CD4-positive, alpha-beta T cell treated with Interferon gamma for 1 hour (primary cell): ENCODE data around the gene SNX24.
"Not testable (repeated sequence)": the region's sequence is repeated elsewhere in the genome, so short reads cannot be mapped to it uniquely, and the experiment has no call there.

Experiments used
- DNase-seq: peaks from one replicate; pipeline ENCODE4 v3.0.0-alpha.2; 2020

The SNX24 gene, protein sequence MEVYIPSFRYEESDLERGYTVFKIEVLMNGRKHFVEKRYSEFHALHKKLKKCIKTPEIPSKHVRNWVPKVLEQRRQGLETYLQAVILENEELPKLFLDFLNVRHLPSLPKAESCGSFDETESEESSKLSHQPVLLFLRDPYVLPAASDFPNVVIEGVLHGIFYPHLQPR

DNA sequence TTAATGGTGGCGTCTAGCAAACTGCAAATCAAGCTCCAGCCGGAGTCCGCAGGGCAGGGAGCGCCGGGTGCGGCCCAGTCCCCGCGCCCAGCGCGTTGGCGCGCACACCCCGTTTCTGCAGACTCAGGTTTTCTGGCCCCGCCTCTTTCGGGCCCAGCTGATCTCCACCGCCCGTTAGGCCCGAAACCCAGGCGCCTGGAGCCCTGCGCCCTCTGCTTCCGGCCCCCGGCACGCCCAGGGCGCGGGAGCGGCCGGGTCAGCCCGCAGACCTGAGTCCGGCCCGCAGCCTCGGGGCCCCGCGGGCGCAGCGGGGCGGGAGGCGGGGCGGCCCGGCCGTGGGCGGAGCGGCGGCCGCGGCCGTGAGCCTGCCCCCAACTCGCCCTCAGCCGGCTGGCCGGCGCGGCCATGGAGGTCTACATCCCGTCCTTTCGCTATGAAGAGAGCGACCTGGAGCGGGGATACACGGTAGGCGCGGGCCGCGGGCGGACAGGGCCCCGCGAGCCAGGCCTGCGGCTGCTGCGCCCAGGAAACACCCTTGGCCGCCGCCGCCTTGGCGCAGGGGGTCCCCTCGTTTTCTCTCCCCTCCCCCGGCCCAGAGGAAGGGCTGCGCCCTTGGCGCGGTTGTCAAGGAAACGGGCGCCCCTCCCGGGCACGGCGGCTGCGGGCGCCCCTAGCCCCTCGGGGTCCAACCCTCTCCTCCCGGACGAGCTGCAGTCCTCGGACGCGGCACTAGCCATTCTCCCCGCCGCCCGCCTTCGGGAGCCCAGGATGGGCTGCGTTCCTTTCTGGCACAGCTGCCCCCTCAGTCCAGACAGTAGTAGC lies at the start of gene SNX24:
Gene SNX24, plus strand, starts transcription at position 385 of the 822 bp plus-strand sequence. Its CDS starts 21 bp downstream, at position 406.
- DNase-seq = peak; percentile 69

DNA sequence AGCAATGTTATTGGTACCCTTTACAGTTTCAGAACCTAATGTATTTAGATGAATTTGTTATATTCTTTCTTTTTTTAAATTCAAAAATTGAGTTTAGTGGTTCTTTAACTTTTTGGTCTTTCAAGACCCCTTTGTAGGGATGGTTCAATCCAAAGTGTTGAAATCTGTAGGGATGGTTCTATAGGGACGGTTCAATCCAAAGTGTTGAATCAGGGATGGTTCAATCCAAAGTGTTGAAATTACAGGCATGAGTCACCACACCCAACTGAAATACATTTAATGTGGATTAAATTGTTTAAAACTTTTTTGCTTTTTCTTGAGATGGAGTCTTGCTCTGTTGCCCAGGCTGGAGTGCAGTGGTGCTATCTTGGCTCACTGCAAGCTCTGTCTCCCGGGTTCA lies 39.9 kb upstream of the SNX24 start:
- DNase-seq = no peak

DNA sequence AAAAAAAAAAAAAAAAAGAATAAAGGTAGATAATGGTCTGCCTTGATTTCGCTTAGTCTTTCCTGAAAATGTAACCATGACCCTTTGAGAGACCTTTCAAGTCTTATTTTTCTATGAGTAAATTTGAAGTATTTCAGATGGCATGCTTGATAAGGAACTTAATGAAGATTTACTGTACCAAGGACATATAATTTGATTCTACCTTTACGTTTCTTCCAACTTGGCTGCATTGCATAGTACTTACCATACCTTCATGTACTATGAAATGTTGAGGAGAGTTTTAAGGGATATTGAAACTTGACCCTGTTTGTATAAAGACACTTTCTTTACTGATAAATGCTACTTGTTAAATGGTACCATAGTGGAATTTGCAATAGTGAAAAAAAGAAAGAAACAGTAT lies 35.0 kb upstream of the SNX24 start:
- DNase-seq = no peak

DNA sequence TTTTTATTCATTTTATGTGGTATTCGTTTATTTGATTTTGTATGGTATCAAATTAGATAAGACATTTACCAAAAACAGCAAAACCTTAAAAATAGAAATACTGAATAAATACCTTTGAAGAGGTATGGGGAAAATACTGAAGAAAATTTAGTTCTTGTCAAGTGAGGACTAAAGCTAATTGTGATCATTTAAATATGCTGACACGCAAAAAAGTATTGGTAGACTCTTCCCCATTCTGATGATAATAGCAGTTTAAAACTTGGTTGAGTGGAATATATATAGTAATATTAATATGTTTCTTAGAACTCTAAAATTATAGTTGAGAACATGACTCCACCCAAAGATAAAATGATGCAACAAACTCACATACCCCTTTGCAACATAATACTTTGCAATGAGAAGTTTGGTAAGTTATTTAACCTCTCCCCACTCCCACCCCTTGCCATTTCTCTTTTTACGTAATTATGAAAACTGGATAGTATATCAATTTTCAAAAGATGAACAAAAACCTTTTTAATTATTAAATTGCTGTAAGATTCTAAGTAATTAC lies 30.1 kb upstream of the SNX24 start:
- DNase-seq = no peak

DNA sequence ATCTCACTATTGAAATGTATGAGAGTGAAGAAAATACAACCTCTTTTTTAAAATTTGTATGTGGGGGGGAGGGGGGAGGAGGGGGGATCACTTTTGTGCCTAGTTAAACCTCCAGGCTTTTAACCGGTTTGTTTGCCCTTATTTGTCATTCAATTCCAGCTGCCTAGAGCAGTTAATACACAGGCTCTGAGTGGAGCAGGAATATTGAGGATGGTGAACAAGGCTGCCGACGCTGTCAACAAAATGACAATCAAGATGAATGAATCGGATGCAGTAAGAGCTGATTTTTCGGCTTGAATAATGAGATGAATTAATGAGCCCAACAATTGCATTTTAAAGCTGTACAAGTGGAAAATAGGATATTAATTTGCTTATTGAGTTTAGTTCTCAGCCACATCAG lies 28.7 kb upstream of the SNX24 start:
- DNase-seq = no peak

DNA sequence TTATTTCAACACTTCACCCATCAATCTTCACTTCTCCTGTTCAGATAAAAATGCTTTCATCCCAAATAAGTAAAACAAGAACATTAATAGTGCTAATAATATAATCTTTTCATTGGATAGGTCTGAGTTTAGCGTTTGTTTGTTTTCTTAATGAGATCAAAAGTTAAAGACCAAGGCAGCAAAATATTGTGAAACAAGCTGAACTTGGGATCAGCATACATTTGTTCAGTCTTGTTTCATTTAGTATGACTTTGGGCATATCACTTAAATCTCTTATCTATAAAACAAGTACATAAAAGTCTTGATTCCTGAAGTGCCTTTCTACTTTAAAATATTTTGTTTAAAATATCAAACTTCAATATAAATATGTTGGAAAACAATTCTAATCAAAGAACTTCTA lies 13.4 kb upstream of the SNX24 start:
- no peak for DNase-seq

DNA sequence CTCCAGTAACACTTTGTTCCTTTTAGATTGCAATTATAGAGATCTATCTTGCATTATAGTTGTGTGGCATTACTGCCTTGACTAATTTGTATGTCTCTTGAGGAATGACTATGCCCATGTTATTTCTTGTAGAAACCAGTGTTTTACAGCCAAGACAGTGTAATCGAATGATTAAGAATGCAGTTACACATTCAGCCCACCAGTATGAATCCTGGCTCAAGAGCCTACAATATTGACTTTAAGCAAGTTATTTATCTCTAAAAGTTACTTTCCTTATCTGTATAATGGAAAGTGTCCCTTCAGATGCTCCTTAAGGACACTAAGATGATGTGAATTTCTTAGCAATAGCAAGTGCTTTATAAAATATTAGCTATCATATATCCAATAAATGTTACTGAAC lies 9.7 kb upstream of the SNX24 start:
- no peak for DNase-seq

DNA sequence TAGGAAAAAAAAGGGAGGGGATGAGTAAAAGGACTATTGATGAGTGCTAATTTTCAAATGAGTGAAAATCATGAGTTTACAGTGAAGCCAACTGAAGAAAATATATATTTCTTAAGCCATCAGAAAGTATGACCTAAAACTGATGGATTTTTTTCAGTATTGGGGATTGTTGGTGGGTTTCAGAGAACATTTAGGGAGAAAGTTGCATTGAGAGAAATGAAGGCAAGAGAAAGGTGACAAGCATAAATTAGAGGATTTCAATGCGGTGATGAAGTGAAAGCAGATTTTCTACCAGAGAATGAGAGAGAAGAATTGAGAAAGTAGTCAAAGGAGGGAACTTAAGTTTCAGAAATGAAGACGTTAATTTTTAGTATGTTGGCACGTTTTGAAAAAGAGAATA lies 8.5 kb upstream of the SNX24 start:
- DNase-seq = no peak

DNA sequence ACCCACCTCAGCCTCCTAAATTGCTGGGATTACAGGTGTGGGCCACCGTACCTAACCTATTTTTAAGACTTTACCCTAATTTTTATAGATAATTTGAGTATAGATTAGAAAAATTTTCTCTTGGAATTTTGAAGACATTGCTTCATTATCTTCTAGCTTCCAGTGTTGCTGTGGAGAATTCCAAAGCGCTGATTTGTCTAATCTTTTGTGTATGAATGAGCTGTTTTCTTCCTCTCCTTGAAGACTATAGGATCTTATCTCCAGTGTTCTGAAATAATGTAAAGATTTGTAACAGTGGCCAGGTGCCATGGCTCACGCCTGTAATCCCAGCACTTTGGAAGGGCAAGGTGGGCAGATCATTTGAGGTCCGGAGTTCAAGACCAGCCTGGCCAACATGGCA lies 5.7 kb upstream of the SNX24 start:
- DNase-seq = no peak

DNA sequence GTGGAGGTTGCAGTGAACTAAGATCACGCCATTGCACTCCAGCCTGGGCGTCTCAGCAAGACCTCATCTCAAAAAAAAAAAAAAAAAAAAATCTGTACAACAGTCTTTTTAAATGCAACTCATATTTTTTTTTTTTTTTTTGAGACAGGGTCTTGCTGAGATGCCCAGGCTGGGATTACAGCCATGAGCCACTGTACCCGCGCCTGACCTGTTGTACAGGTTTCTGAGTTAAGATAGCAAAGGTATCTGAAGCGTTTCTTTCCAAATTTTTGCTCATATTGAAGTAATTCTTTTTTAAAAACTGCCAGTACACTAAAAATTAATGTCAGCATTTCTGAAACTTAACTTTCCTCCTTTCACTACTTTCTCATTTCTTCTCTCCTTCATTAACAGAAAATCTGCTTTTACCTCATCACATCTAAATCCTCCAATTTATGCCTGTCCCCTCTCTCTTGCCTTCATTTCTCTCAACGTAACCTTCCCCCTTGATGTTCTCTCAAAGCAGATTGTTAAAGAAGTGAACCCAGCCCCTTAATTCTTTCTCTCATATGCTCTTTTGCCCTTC lies 3.3 kb upstream of the SNX24 start:
- no peak for DNase-seq

DNA sequence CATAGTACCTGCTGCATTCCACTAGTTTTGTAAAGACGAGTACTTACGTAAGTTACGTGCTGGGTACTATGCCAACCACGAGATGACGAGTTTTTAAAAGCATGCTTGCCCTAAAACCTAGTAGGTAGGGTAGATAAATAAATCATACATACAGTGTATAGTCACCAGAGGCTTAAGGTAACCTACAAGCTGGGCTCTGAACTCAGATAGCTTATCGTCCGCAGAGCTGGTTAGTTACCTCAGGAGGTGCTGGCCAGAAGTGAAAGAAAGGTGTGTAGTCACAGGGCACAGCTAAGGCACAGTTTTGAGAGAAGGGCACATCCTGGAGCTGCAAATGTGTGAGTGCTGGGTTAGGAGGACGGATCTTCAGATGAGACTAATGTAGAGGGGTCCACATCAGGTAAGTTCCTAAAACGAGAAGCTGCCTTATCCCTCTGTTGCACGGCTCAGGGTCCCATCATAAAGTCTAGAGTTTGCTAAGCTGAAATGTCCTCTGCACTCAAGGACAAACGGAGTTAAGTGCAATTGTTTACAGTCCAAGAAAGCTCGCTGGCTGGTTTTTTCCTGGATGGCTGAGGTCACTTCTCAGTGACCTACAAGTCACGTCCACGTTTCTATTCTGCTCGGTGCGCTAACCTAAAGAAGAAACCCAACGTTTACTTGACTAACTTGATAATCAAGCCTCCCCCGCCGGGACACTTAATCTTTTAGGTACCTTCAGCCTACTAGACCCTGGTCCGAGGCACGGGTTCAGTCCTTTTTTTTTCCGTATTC lies 1.1 kb upstream of the SNX24 start:
- DNase-seq = no peak

DNA sequence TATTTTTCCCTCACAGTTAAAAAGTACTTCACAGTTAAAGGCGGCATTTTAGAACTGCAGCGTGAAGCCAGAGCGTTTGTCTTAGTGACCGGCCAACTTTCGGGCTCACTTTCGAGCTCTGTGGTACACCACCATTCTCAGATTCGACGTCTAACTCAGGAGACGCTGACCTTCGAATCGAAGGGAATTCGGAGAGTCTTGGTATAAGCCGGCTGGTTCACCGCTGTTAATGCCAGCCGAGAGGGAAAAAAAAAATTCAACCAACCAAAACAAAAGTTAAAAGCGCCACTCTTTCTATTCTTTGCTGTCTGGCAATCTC lies 544 bp upstream of the SNX24 start:
- no peak for DNase-seq

DNA sequence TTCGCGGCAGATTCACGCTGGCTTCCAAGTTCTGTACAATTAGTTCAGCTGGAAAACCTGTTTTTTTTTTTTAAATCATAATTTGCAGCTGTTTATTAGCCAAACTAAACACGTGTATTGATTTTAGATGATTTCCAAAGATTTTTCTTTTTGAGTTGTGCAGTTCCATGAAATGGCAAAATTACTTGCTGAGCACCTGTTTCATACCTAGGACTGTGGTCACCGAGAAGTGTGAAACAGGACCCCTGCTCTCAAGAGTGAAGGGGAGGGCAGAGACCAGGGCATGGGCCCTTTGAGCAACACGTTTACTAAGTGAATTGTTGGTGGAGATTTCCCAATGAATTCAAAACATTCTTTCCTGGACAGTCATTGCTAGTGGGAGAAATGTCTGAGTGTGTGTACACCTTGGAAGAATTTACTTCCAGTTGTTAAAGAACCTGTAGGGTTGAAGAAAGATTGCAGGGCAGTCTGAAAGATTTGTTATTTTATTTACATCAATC lies 688 bp downstream of the SNX24 start:
- no peak for DNase-seq

DNA sequence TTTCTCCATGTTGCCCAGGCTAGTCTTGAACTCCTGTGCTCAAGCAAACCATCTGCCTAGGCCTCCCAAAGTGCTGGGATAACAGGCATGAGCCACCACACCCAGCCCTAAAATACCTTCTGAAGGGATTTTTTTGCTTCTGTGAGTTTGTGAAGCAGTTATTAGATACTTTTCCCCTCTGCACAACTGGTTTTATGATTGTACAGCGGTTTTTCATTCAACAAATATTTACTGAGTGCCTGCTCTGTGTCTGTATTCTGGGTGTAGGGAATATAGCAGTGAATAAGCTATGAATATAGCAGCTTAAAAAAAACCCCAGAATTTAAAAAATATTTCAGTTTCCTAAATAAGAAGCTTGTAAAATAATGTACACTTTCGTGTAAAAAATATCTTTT lies 2.3 kb downstream of the SNX24 start:
- DNase-seq = no peak

DNA sequence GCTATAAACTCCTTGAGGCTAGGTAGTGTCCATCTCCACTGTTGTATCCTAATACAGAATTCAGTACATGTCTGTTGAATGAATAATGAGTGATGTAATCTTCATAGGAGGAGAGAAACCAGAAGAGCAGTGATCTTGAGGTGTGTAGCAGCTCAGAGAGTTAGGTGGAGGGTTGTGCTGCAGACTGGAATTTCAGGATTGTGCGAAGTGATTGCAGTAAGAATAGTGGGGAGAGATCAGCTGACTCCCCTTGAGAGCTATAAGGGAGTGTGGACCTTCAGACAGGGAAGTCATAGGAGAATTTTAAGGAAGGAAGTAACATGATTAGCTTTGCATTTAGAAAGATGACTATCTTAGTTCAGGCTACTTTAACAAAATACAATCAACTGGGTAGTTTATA lies 4.4 kb downstream of the SNX24 start:
- no peak for DNase-seq

DNA sequence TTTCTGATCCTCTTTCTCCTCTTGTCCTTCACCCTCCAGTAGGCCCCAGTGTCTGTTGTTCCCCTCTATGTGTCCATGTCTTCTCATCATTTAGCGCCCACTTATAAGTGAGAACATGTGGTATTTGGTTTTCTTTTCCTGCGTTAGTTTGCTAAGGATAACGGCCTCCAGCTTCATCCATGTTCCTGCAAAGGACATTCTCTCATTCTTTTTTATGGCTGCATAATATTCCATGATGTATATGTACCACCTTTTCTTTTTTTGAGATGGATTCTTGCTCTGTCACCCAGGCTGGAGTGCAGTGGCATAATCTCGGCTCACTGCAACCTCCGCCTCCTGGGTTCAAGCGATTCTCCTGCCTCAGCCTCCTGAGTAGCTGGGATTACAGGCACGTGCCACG lies 12.1 kb downstream of the SNX24 start:
- DNase-seq = not testable (repeated sequence)

DNA sequence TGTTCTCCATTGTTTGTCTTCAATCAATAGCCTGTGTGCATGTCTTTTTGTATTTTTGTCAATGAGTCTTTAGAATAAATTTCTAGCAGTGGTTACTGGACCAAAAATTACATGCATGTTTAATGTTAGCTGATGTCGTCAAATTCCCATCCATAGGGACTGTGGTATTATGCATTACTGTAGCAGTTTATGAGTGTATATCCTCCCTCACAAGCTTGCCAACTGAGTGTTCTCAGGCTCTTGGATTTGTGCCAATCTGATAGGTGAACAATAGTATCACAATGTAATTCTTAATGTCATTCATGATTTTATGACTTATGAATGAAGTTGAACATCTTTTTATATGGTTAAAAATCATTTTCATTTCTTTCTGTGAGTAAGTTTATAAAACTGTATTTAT lies 13.0 kb downstream of the SNX24 start:
- no peak for DNase-seq

DNA sequence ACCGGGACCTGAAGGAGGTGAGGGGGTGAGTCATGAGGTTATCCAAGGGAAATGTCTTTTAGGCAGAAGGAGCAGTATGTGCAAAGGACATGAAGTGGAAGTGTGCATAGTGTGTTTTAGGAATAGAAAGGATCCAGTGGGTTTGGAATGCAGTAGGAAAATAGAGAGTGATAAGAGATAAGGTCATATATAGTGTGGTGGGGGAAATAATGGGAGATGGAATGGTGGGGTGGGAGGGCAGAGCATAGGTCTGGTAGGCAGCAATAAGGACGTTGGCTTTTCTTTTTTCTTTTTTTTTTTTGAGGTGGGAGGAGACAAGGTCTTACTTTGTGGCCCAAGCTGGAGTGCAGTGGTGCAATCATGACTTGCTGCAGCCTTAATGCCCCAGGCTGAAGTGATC lies 17.8 kb downstream of the SNX24 start:
- no peak for DNase-seq

DNA sequence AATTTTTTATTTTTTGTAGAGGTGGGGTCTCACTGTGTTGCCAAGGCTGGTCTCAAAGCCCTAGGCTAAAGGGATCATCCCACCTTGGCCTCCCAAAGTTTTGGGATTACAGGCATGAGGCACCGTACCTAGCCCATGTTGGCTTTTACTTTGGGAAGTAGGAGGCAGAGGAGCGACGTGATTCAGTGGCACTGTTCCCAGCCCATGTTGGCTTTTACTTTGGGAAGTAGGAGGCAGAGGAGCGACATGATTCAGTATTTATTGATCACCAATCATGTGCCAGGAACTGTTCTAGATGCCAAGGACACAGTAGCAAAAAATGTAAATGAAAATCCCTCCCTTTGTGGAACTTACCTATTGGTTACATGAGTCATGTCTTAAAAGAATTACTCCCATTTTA lies 18.3 kb downstream of the SNX24 start:
- no peak for DNase-seq

DNA sequence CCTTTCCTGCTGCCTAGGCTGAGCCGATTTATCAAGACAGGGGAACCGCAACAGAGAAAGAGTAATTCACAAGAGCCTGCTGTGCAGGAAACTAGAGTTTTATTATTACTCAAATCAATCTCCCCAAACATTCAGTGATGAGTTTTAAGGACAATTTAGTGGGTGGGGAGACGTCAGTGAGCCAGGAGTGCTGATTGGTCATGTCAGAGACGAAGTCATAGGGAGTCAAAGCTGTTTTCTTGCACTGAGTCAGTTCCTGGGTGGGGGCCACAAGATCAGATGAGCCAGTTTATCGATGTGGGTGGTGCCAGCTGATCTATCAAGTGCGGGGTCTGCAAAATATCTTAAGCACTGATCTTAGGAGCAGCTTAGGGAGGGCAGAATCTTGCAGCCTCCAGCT lies 19.0 kb downstream of the SNX24 start:
- no peak for DNase-seq

DNA sequence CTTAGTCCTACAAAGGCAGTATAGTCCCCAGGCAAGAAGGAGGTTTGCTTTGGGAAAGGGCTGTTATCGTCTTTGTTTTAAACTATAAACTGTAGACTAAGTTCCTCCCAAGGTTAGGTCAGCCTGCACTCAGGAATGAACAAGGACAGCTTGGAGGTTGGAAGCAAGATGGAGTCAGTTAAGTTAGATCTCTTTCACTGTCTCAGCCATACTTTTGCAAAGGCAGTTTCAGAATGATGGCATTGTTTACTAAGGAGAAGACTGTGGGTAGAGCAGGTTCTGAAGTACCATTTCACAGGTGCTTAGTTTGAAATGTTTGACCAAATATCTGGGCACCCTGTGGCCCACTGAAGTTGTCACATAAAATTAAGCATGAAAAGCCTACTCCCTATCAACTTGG lies 19.4 kb downstream of the SNX24 start:
- no peak for DNase-seq

DNA sequence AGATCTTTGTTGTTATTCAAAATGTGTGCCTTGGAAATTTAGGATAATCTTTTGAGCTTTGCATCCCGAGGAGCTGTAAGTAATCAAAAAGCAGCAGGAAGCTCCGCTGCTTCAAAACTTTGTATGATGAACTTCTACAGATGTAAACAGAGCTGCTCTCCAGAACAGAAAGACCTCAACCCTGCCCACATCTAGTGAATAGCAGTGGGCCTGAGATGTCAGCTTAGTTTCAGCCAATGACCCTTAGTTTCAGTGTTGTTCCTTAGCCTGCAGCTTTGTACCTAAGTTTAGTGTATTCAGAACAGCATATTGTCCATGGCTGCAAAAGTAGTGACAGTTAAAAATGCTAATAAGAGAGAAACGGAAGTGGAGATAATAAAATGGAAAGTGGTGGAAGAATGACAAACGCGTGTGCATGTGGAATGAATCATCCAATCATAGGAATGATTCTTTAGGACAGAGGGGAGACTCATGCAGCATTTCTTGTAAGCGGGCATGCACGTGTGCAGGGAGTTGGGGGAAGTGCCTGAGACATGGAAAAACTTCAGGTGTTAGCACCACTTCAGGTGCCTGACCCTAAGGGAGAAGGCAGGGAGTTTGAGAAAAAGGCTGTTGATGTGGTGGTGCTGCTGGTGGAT lies 24.9 kb downstream of the SNX24 start:
- DNase-seq = no peak

DNA sequence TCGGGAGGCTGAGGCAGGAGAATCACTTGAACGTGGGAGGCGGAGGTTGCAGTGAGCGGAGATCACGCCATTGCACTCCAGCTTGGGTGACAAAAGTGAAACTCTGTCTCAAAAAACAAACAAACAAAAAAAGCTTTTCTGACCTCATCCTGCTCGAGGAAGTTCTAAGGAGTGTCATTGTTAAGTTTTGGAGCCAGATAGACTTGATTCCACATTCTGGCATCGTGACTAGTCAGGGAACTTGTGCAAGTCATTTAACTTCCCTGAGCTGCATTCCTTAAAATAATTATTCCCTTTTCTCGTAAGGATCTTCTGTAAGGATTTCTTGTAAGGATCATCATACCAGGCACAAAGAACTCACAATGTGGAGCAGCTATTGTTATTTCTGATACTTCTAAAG lies 26.2 kb downstream of the SNX24 start:
- DNase-seq = no peak
